Uterus (tissue), 4 donors: ENCODE data around the gene ME3. TPM values are rescaled to one million over a fixed set of nuclear protein-coding genes. Genes with fewer than 3 reads are reported as not detected.

Experiments used
- DNase-seq, 2 donors: peaks; one replicate each; pipeline ENCODE4 v3.0.0-alpha.2; 2019 to 2020
- H3K27ac ChIP-seq, 2 donors: fragments of 200-600 bp; sonication (generic); 1 replicate in 1 of 2; 2 replicates in 1 of 2; pipeline ENCODE4 v1.5.1; 2016 to 2018
- H3K27me3 ChIP-seq, 2 donors: fragments of 200-600 bp; sonication (generic); one replicate each; pipeline ENCODE4 v1.5.1; 2018 to 2019; ENCODE audit warnings: control low read depth in 1 of 2
- H3K36me3 ChIP-seq, 2 donors: fragments of 200-600 bp; sonication (generic); one replicate each; pipeline ENCODE4 v1.5.1; 2019; ENCODE audit warnings: control low read depth in 1 of 2
- H3K4me1 ChIP-seq, 2 donors: fragments of 200-600 bp; sonication (generic); one replicate each; pipeline ENCODE4 v1.5.1; 2018 to 2019; ENCODE audit warnings: control low read depth in 1 of 2
- H3K4me3 ChIP-seq, 2 donors: fragments of 200-600 bp; sonication (generic); 1 replicate in 1 of 2; 2 replicates in 1 of 2; pipeline ENCODE4 v1.5.1; 2018 to 2019; ENCODE audit warnings: mild to moderate bottlenecking in 1 of 2
- H3K9me3 ChIP-seq, 2 donors: fragments of 200-600 bp; sonication (generic); one replicate each; pipeline ENCODE4 v1.5.1; 2019; ENCODE audit warnings: control low read depth in 1 of 2
- POLR2A ChIP-seq, 2 donors: fragments of 450-650 bp; IDR thresholded peaks; one replicate each; pipeline ENCODE4 v1.6.1; 2016; ENCODE audit warnings: antibody characterized with exemption in 2 of 2, mild to moderate bottlenecking in 1 of 2, moderate library complexity in 1 of 2
- intact Hi-C: fragments of 100-400 bp; cut with DNase I; formaldehyde crosslinking; loops from one replicate; pipeline ENCODE4 v1.15.1; 2023; ENCODE audit warnings: low total_unique reads
- total RNA-seq, 4 donors: library from RNA; depleted of rRNA in 3 of 4; stranded (reverse); fragments of >200 nt in 3 of 4; gene quantifications; one replicate each; pipeline versions ENCODE4 v1.1.0 to v1.2.4, GENCODE V29; 2014 to 2023
- TF ChIP-seq, protein P1 (sequence below), 4 experiments: fragments of 200-600 bp in 2 of 4; fragments of 450-650 bp in 2 of 4; sonication (generic) in 2 of 4; IDR thresholded peaks; one replicate each; pipeline ENCODE4 v1.5.1; 2016 to 2019; ENCODE audit warnings: antibody characterized with exemption in 4 of 4, mild to moderate bottlenecking in 2 of 4, moderate library complexity in 1 of 4
- donor health status: DM: yes; HTN: yes; CAD: no.

ME3 gene
- total RNA-seq, 4 donors from 2014 or later: 44.3 to 169 (median 54.2) TPM

DNA sequence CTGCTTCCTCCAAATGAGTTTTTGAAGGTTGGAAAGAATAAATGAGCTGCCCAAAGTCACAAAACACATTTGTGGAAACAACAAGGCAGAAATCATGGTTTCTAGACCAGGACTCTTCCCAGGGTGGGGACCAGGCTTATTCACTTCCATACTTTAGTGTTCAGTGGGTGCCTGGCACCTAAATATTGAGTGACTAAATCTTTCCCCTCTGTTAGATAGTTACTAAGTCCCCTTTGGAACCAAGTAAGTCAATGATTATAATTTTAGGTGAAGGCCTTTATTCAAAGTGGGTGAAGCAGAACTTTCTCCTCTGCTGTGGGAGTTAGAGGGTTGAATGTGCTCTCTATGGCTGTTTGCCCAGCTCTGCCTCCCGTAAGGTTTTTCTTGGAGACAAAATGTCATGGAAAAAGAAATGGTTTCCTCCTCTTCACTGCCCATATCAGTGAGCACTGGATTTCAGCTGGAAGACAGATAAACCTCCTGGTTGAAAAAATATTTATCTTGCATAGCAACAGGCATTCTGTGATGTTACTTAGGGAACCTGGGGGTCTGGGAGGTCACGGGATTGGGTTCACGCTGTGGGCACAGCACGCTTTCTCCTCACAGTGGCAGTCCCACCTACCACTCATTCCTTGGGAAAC is 179.9 kb downstream of the ME3 start:
- Histone ChIP-seq H3K27me3 (no peaks in the 10 kb centered on the region), H3K36me3 (no peaks in the 10 kb centered on the region), H3K4me1 (peaks cover 0 to 2% of the 10 kb centered on the region in 2 donors), H3K9me3 (no peaks in the 10 kb centered on the region), H3K4me3 (no peak overlapping the region), H3K27ac (peak overlapping the region; percentile 50 to 59)
- intact Hi-C loops: no loop called here
- DNase-seq: peak; percentile 49 to 50
- TF ChIP-seq POLR2A (IDR thresholded peaks at IDR 0.05): no peak
- TF ChIP-seq, protein P1, sequence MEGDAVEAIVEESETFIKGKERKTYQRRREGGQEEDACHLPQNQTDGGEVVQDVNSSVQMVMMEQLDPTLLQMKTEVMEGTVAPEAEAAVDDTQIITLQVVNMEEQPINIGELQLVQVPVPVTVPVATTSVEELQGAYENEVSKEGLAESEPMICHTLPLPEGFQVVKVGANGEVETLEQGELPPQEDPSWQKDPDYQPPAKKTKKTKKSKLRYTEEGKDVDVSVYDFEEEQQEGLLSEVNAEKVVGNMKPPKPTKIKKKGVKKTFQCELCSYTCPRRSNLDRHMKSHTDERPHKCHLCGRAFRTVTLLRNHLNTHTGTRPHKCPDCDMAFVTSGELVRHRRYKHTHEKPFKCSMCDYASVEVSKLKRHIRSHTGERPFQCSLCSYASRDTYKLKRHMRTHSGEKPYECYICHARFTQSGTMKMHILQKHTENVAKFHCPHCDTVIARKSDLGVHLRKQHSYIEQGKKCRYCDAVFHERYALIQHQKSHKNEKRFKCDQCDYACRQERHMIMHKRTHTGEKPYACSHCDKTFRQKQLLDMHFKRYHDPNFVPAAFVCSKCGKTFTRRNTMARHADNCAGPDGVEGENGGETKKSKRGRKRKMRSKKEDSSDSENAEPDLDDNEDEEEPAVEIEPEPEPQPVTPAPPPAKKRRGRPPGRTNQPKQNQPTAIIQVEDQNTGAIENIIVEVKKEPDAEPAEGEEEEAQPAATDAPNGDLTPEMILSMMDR (IDR thresholded peaks at IDR 0.05): no peak

DNA sequence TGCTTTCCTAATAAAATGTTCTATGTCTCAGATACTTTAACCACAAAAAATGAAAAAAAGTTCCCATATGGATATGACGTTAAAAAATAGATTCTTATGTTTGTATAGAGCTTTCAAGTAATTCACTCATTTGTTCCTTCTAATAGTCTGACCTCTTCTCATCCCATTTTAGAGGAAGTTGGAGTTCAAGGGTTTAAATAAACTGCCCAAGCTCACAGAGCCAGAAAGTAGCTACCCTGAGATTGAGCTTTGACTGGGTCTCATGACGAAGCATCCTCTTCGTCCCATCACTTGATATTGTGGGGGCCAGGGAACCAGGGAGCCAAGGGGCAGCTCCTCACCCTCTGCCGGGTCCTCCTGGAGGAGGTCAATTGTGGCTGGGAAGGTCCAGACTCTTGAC is 181.4 kb downstream of the ME3 start:
- H3K9me3 ChIP-seq: no peaks in the 10 kb centered on the region
- no peak for DNase-seq
- no peaks in the 10 kb centered on the region for H3K4me1 ChIP-seq
- H3K4me3 ChIP-seq: no peak overlapping the region
- no peak for TF ChIP-seq POLR2A (IDR thresholded peaks at IDR 0.05)
- TF ChIP-seq, protein P1 (IDR thresholded peaks at IDR 0.05): no peak
- intact Hi-C loops: no loop called here
- no peaks in the 10 kb centered on the region for H3K36me3 ChIP-seq
- no peaks in the 10 kb centered on the region for H3K27me3 ChIP-seq
- H3K27ac ChIP-seq: no peak overlapping the region

DNA sequence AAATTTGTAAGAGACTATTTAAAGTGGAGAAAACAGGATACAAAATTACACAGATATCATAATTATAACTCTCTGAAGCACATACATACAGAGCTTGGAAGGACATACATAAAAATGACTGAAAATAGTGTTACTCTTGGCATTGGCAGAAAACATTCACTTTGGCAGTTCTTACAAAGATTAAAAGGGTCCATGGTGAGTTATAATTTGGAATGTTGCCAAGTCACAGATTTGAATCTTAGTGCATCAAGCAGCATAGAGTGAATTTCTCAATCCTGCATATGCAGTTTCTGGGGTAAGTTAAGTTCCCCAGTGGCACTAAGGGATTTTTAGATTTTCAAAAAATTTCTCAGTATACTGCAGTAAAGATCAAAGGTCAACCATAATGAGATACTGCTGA is 181.8 kb downstream of the ME3 start:
- no peak overlapping the region for H3K4me3 ChIP-seq
- H3K27me3 ChIP-seq: no peaks in the 10 kb centered on the region
- no peak for DNase-seq
- no peaks in the 10 kb centered on the region for H3K9me3 ChIP-seq
- H3K4me1 ChIP-seq: no peaks in the 10 kb centered on the region
- intact Hi-C loops: no loop called here
- TF ChIP-seq, protein P1 (IDR thresholded peaks at IDR 0.05): no peak
- TF ChIP-seq POLR2A (IDR thresholded peaks at IDR 0.05): no peak
- no peak overlapping the region for H3K27ac ChIP-seq
- H3K36me3 ChIP-seq: no peaks in the 10 kb centered on the region

DNA sequence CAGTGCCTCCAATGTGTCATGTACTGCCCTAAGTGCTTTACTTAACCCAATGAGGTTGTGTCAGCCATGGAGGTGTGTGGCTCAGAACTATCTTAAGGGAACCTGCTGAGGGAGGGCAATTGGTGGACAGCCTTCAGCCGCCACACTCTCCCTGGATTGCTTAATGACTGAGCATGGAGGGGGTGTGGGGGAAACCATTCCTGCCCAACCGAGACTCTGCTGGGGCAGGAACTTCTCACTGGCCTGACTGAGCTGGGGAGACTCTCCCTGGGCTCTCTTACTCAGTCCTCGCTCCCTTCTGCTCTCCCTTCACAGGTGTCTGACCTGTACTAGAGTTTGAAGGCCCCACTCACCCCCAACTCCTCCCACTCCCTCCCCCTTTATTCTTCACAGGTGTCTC is 183.0 kb downstream of the ME3 start:
- no peak for TF ChIP-seq POLR2A (IDR thresholded peaks at IDR 0.05)
- TF ChIP-seq, protein P1 (IDR thresholded peaks at IDR 0.05): no peak
- H3K27ac ChIP-seq: no peak overlapping the region
- no peak overlapping the region for H3K4me3 ChIP-seq
- no peaks in the 10 kb centered on the region for H3K4me1 ChIP-seq
- no peaks in the 10 kb centered on the region for H3K36me3 ChIP-seq
- H3K9me3 ChIP-seq: no peaks in the 10 kb centered on the region
- intact Hi-C loops: no loop called here
- no peak for DNase-seq
- no peaks in the 10 kb centered on the region for H3K27me3 ChIP-seq

DNA sequence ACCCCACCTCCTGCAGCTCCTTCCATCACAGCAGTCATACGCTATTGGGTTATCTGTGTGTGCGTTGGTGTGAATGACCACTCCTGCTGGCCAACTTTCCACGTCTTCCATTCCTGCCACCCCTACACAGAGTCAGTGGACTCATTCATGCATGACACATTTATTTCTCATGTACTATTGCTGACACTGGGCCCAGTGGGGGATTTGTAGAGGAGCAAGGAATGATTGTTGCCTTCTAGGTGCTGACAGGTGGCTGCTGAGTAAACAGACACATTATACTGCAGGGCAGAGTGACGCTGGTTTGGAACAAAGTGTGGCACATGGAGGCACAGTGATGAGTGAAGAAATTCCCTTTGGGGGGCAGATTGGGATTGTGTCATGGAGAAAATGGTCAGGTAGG is 183.9 kb downstream of the ME3 start:
- no peak overlapping the region for H3K27ac ChIP-seq
- intact Hi-C loops: no loop called here

More for the DNA sequence above, 183.9 kb downstream of the ME3 start:
- Histone ChIP-seq H3K4me1 (peaks cover 0 to 6% of the 10 kb centered on the region in 2 donors), H3K4me3 (no peak overlapping the region), H3K36me3 (no peaks in the 10 kb centered on the region), H3K9me3 (no peaks in the 10 kb centered on the region), H3K27me3 (no peaks in the 10 kb centered on the region)
- no peak for TF ChIP-seq POLR2A (IDR thresholded peaks at IDR 0.05)
- TF ChIP-seq, protein P1 (IDR thresholded peaks at IDR 0.05): no peak
- DNase-seq: no peak
